Stimulated activated CD8-positive, alpha-beta memory T cell treated with anti-CD3 and anti-CD28 coated beads, Interleukin-4, amount 100 ng/mL, for 48 hours (primary cell): ENCODE results near the gene KSR1.

Experiments used
- DNase-seq: peaks from one replicate; pipeline ENCODE4 v3.0.0-alpha.2; 2020

KSR1 gene

DNA sequence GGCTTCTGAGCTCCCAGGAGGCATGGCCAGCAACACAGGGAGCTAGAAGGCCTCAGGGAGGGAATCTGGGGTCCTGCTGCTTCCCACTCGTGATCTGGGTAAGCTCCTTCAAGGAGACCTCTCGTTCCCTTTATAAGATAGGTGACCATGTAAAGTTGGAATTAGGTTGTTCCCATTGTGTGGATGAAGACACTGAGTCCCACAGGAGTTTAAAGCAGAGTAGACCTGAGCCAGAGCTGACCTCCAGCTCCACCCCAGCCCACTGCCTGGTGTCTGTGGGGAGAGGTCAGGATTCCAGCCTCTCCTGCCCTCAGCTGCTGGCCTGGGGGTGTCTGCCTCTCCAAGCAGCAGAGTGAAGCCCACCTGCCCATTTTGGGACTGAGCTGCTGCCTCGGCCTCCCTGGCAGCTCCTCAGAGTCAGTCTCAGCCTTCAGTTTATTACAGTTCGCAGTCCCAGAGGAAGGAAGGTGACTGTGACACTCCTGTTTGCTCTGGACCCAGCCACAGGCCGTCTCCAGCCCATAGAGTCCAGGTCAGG, 141.6 kb downstream of the KSR1 start:
- DNase-seq = no peak

DNA sequence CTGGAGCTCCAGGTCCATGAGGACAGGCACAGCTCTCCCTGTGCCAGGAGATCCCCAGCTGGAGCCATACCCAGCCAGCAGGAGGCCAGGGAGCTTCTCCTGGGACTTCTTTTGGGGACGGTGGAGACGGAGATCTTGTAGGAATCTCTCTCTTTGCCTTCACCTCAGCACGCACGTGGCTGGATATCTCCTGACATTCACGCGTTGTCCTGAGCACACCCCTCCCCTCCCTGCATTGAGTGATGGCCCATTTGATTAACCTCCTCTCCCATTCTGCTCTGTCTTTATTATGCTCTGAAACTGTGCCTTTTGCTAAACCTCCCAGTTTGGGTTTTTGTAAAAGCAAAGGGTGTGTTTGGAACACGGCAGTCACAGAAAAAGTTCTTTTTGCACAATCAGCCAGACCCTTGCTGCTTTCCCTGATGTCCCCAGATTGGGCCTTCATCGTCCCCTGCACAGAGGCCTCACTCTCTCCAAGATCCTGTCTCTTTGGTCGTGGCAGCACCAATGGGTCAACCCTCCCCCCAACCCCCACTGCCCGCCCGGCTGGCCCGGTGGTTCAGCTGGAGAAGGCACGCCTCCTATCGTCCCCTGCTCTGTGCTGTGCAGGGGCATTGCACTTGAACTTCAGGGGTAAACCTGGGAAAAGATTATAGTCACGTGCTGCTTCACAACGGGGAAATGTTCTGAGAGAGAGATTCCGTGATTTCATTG, 142.2 kb downstream of the KSR1 start:
- DNase-seq = no peak

- DNase-seq = no peak
These were observed 144.2 kb downstream of the KSR1 start for GRCh38 chr17:27600471-27600870.

DNA sequence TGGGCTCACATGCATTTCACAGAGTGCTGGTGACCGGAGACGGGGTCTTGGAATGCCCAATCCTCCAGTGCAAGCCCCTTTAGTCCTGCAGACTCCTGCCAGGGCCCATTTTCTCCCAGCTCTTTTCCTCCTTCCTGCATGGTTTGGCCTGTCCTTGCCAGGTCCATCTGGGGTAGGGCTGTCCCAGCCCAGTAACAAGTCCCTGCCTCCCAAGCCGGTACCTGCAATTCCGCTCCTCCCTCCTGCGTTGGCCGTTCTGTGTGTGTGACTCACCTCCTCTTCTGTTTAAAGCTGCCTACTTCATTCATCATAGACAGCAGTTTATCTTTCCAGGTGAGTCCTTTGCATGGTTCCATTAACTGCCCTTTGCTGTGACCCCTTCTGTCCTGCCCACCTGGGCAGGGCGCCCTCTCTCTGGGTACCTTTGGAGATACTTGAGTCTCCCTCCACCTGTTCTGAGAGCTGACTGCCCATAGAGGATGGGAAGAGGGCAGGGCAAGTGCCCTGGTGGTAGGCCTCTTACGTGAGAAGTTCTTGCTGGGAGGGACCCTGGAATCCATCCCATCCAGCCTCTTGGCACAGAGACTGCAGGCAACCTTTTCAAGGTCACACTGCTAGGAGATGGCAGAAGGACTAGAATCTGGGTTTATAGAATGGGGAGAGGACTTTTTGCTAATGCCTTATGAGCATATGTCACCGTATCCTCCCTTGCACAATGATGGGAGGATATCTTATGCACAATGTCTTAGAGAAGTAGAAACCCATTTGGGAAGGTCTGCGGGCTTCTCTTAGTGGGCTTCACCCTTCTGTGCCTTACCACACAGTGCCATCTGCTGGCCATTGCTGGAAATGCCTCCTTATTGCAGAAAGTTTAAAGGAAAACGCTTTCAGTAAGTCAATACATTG, 145.1 kb downstream of the KSR1 start:
- DNase-seq = peak; percentile 96

GRCh38 chr17:27601975-27602302, 145.7 kb downstream of the KSR1 start:
- DNase-seq = no peak

- peak; percentile 87 for DNase-seq
These were observed 146.6 kb downstream of the KSR1 start for GRCh38 chr17:27602721-27603420.

DNA sequence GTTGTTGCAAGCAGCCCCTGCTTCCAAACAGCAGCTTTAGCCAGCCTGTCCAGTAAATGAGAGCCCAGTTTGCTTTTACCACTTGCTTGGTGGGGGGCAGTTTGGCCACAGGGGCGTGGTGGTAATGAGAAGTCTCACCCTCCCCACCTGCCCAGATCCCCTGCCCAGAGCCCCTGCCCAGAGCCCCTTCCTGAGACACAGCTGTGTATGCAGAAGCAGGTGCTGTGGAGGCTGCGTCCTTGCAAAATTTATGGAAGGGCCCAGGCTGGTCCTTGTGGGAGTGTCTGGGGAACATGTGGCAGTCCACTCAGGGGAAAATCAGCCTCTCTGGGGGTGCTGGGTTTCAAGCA, 147.1 kb downstream of the KSR1 start:
- no peak for DNase-seq

GRCh38 chr17:27603880-27604794, 147.9 kb downstream of the KSR1 start:
- no peak for DNase-seq

- no peak for DNase-seq
These were observed 149.2 kb downstream of the KSR1 start for GRCh38 chr17:27605409-27605808.

GRCh38 chr17:27607521-27608091, 151.4 kb downstream of the KSR1 start:
- DNase-seq = no peak

DNA sequence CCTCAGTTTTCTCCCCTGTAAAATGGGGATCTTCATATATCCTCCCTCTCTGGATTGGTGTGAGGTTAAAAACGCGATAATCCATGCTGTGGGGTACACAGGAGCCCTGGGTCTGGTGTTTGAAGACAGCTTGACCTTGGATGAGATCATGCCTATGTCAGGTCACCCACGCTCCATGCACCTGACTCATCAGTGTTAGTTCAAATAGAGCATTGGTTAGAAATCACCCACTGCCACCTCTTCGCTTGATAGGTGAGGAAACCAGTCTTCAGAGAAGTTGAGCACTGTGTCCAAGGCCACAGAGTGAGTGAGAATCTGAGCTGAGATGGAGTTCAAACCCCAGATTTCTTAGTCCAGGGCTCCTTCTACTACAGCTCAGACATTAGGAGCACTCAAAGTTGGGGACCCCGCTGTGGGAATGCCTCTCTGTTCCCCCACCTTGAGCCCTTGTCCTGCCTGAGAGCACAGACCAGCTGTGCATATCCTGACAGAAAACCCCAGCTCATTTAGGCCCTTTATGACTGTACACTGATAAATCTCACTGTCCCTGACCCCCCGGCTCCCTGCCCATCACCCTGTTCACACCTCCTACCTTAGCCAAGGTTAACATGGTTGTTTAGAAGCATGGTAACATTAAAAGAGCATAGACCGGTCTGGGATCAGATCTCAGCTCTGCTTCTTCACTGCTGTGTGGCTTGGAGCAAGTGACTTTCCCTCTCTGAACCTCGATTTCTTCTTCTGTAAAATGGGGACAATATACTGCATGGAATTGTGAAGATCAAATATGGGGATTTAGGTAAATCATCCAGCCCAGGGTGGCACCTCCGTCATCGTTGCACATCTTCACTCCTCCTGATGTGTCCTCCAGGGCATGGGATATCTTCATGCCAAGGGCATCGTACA, 152.3 kb downstream of the KSR1 start:
- peak; percentile 46 for DNase-seq

DNA sequence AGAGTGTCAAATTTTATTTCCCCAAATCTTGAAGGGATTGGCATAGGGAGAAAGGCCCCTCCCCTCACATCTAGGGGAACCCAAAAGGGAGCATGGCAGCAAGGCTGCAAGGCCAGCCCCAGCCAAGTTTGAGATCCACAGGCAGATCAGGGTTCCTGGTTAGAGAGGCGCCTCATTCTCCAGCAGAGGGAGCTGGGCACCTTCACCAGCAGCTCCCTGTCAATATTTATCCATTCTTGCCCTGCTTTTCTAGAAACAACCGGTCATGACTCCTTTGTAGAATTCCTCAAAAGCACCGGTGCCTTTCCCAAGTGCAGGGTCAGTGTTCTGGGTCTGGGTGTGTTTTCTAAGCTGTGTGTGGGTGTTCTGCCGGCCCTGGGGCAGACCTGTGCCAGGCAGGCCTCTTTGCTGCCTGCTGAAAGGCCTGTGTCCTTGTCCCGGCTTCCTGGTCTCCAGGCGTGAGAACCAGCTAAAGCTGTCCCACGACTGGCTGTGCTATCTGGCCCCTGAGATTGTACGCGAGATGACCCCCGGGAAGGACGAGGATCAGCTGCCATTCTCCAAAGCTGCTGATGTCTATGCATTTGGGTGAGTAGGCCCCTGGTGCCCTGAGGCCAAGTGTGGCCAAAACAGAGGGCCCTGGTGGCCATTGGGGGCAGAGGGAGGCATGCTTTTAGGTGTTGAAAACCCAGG, 153.5 kb downstream of the KSR1 start:
- no peak for DNase-seq

GRCh38 chr17:27610304-27610677, 154.0 kb downstream of the KSR1 start:
- no peak for DNase-seq

GRCh38 chr17:27612160-27612770, 156.0 kb downstream of the KSR1 start:
- DNase-seq = no peak

DNA sequence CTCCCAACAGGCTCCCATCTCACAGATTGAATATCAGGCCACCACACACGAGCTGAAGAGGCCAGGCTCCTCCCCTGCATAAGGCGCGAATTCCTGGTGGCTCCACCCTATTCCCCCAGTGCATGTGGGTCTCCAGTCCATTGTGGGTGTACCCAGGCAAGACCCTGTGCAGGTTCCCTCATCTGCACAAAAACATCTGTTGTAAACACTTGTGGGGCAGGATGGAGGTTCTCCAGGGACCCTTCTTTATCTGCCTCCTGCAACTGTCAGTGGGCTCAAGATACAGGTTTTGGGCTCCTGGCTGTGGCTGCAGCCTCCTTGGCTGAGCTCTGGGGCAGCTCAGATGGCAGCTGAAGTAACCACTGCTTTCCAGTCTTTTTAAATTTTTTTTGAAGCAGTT, 157.2 kb downstream of the KSR1 start:
- no peak for DNase-seq

- no peak for DNase-seq
These were observed 158.9 kb downstream of the KSR1 start for GRCh38 chr17:27615121-27615520.

GRCh38 chr17:27616414-27616813, 160.2 kb downstream of the KSR1 start:
- DNase-seq = no peak

- no peak for DNase-seq
These were observed 162.2 kb downstream of the KSR1 start for GRCh38 chr17:27618417-27618816.

DNA sequence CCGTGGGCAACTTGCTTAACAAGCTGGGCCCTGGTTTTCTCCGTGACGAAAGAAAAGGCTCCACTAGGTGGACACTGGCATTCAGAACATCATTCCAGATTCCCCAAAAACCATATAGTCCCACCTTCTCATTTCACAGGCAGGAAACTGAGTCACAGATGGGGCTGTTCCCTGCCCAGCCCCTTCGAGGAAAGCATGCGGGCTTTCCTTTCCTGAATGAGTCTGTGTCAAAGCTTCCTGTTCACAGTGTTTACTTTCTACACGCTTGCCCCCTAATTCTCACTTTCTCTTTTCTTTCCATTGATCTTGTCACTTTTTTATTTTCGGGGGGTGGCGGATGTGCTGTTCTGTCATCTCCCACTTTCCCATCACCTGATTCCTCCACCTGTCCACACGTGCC, 164.5 kb downstream of the KSR1 start:
- no peak for DNase-seq

DNA sequence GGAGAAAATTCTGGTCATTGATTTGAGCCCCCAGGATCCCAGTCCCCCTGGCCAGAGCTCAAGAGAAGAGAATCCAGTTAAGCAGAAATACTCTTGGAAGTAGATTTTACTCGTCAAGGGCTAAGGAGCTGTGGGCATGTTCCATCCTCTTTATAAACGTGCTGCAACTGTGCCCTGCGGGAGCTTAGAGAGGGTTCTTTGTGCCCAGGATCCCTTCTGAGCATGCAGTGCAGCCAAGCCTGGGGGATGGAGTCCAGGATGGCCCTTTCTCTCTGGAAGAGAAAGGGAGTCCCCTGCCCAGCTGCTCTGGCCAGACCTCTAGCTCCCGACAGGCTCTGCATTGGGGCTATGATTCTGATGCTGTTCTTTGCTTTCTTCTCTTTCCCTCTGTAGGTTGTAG, 165.3 kb downstream of the KSR1 start:
- no peak for DNase-seq
